Esophagus (tissue), 2 donors: Measurements from ENCODE around the gene TPH2. TPM values are rescaled to one million over a fixed set of nuclear protein-coding genes. Genes with fewer than 3 reads are reported as not detected.

Source experiments
- H3K27ac ChIP-seq, 2 donors: one replicate each; pipeline ENCODE4 v1.5.1; 2013; ENCODE audit warnings: low read depth in 2 of 2, mild to moderate bottlenecking in 2 of 2, inconsistent platforms in 1 of 2, low read length in 1 of 2, moderate library complexity in 1 of 2
- H3K27me3 ChIP-seq, 2 donors: one replicate each; pipeline ENCODE4 v1.6.1; 2013; ENCODE audit warnings: low read length in 2 of 2, control low read depth in 1 of 2, mild to moderate bottlenecking in 1 of 2; ENCODE audit not compliant: insufficient read depth in 2 of 2, control insufficient read depth in 1 of 2
- H3K36me3 ChIP-seq, 2 donors: one replicate each; pipeline ENCODE4 v1.6.1; 2013; ENCODE audit warnings: low read length in 1 of 2; ENCODE audit not compliant: control insufficient read depth in 2 of 2, insufficient read depth in 2 of 2
- H3K4me1 ChIP-seq, 2 donors: one replicate each; pipeline ENCODE4 v1.6.1; 2013; ENCODE audit warnings: low read length in 1 of 2; ENCODE audit not compliant: control insufficient read depth in 2 of 2, insufficient read depth in 2 of 2
- H3K4me3 ChIP-seq, 2 donors: one replicate each; pipeline ENCODE4 v1.5.1; 2013; ENCODE audit warnings: low read length in 2 of 2, mild to moderate bottlenecking in 2 of 2, low read depth in 1 of 2, moderate library complexity in 1 of 2
- H3K9me3 ChIP-seq, 2 donors: one replicate each; pipeline ENCODE4 v1.6.1; 2013; ENCODE audit warnings: mild to moderate bottlenecking in 2 of 2, low read depth in 1 of 2, low read length in 1 of 2, moderate library complexity in 1 of 2; ENCODE audit not compliant: control insufficient read depth in 2 of 2, insufficient read depth in 1 of 2
- WGBS, 2 donors: extraction: QIAGEN DNeasy Blood & Tissue Kit; methylation state at CpG; one replicate each; pipeline ENCODE4 v1.1.7; 2013; 5-methylcytosine and 5-hydroxymethylcytosine counted together
- polyA plus RNA-seq, 2 donors: library from polyadenylated mRNA; stranded (reverse); fragments of 200-250 nt; gene quantifications; one replicate each; pipeline ENCODE4 v1.2.3, GENCODE V29; 2013
- donor health status: healthy with polysubstance abuse.
- donor health status: Bipolar disorder and iron deficiency.

TPH2 gene
- polyA plus RNA-seq, 2 donors: not detected

- no peak overlapping the region for H3K27ac ChIP-seq
- H3K9me3 ChIP-seq: no peaks in the 10 kb centered on the region
- H3K4me1 ChIP-seq: no peaks in the 10 kb centered on the region
- no peaks in the 10 kb centered on the region for H3K27me3 ChIP-seq
- H3K4me3 ChIP-seq: no peak overlapping the region
- WGBS, 2 donors: 77 to 80% methylated on average over 1 of the region's 1 CpG
- no peaks in the 10 kb centered on the region for H3K36me3 ChIP-seq
Observed at GRCh38 chr12:71981149-71981548, 42.5 kb downstream of the TPH2 start.

- H3K27me3 ChIP-seq: no peaks in the 10 kb centered on the region
- H3K27ac ChIP-seq: no peak overlapping the region
- no peaks in the 10 kb centered on the region for H3K9me3 ChIP-seq
- no peaks in the 10 kb centered on the region for H3K36me3 ChIP-seq
- 35 to 45% methylated on average over 2 of the region's 2 CpGs for WGBS, 2 donors
- H3K4me1 ChIP-seq: no peaks in the 10 kb centered on the region
- H3K4me3 ChIP-seq: no peak overlapping the region
Observed at GRCh38 chr12:71994715-71995114, 56.1 kb downstream of the TPH2 start.

GRCh38 chr12:71999795-72000194, 61.1 kb downstream of the TPH2 start:
- no peaks in the 10 kb centered on the region for H3K27me3 ChIP-seq
- no peaks in the 10 kb centered on the region for H3K4me1 ChIP-seq
- 34 to 45% methylated on average over 1 of the region's 1 CpG for WGBS, 2 donors
- H3K4me3 ChIP-seq: no peak overlapping the region
- H3K9me3 ChIP-seq: no peaks in the 10 kb centered on the region
- no peaks in the 10 kb centered on the region for H3K36me3 ChIP-seq
- H3K27ac ChIP-seq: no peak overlapping the region

GRCh38 chr12:72000969-72001648, 62.5 kb downstream of the TPH2 start:
- WGBS, 2 donors: 72 to 75% methylated on average over 9 of the region's 9 CpGs

GRCh38 chr12:72006766-72007165, 68.1 kb downstream of the TPH2 start:
- Histone ChIP-seq H3K27ac (no peak overlapping the region), H3K36me3 (no peaks in the 10 kb centered on the region), H3K9me3 (no peaks in the 10 kb centered on the region), H3K27me3 (no peaks in the 10 kb centered on the region), H3K4me3 (no peak overlapping the region), H3K4me1 (no peaks in the 10 kb centered on the region)
- 53 to 59% methylated on average over 2 of the region's 2 CpGs for WGBS, 2 donors

More at GRCh38 chr12:72000969-72001648, 62.5 kb downstream of the TPH2 start:
- Histone ChIP-seq H3K36me3 (no peaks in the 10 kb centered on the region), H3K9me3 (no peaks in the 10 kb centered on the region), H3K4me3 (no peak overlapping the region), H3K4me1 (no peaks in the 10 kb centered on the region), H3K27me3 (no peaks in the 10 kb centered on the region), H3K27ac (no peak overlapping the region)

DNA sequence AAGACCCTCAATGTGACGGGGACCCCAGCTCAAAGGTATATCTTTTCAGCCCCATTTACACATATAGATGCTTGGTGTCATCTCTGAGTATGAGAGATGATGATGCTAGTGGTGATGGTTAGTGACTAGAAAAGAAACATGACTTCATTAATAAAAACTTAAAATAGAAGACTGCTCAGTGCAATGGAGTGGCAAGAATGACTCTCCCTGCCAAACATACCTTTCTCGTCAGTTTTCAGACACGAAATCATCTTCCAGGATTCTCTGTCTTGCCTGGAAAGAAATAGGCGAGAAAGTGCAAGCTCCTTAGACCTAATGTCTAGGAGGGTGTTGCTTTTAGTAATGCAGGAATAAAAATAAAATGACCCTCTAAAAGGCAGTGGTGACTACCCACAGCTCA, 71.7 kb downstream of the TPH2 start:
- no peaks in the 10 kb centered on the region for H3K36me3 ChIP-seq
- H3K27me3 ChIP-seq: no peaks in the 10 kb centered on the region
- no peak overlapping the region for H3K4me3 ChIP-seq
- no peaks in the 10 kb centered on the region for H3K4me1 ChIP-seq
- WGBS, 2 donors: 52 to 63% methylated on average over 4 of the region's 4 CpGs
- H3K27ac ChIP-seq: no peak overlapping the region
- H3K9me3 ChIP-seq: no peaks in the 10 kb centered on the region

GRCh38 chr12:72011374-72011773, 72.7 kb downstream of the TPH2 start:
- WGBS, 2 donors: 8% methylated on average over 1 of the region's 1 CpG
- Histone ChIP-seq H3K4me1 (no peaks in the 10 kb centered on the region), H3K9me3 (no peaks in the 10 kb centered on the region), H3K4me3 (no peak overlapping the region), H3K27me3 (no peaks in the 10 kb centered on the region), H3K27ac (no peak overlapping the region), H3K36me3 (no peaks in the 10 kb centered on the region)

GRCh38 chr12:72012874-72013273, 74.2 kb downstream of the TPH2 start:
- Histone ChIP-seq H3K36me3 (no peaks in the 10 kb centered on the region), H3K27me3 (no peaks in the 10 kb centered on the region), H3K27ac (no peak overlapping the region), H3K9me3 (no peaks in the 10 kb centered on the region), H3K4me3 (no peak overlapping the region), H3K4me1 (no peaks in the 10 kb centered on the region)
- WGBS, 2 donors: 67 to 75% methylated on average over 4 of the region's 4 CpGs

DNA sequence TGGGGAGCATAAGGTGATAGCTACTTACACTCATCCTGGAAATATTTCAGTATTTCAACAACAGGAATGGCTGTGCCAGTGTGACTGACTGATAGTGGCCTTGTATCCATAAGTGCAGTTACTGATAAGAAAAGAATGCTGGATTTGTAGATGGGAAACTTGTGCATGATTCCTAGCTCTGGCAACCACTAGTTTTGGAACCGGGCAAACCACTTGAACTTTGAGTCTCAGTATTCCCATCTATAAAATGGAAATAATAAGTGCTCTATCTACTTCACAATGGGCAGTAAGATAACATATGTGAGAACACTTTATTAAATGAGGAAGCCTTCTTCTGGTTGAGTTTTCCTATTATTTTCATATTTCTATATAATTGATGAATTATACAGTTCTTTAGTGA, 77.2 kb downstream of the TPH2 start:
- H3K36me3 ChIP-seq: no peaks in the 10 kb centered on the region
- no peak overlapping the region for H3K4me3 ChIP-seq
- no peaks in the 10 kb centered on the region for H3K27me3 ChIP-seq
- H3K27ac ChIP-seq: no peak overlapping the region
- no peaks in the 10 kb centered on the region for H3K9me3 ChIP-seq
- no peaks in the 10 kb centered on the region for H3K4me1 ChIP-seq
- WGBS, 2 donors: 64 to 95% methylated on average over 1 of the region's 1 CpG

DNA sequence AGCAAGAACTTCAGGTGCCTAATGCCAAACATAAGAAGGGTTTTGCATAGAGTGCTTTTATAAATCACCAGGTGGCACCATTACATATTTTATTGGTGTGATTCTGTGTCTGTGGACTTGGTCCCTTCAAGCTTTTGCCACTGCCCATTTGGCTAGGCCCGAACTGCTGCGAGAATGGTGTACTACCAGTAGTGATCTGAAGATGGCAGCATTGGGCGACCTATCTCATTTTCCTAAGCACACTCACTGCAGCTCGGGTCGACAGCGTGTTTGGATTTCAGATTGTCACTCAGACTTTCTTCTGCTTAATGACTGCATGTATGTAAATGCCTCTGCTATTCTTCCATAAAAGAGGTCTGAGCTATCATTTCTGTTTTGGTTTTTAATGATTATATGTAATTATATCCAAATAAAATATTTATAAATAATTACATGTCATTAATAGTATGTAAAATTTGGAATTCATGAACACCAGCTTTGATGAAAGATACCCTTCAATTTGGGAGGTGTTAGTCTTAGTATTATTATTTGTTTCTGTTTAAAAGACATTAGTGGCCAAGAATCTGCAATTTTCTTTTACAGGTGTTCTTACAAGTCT, 78.5 kb downstream of the TPH2 start:
- H3K27me3 ChIP-seq: no peaks in the 10 kb centered on the region
- no peak overlapping the region for H3K27ac ChIP-seq
- H3K4me1 ChIP-seq: no peaks in the 10 kb centered on the region
- H3K9me3 ChIP-seq: no peaks in the 10 kb centered on the region
- WGBS, 2 donors: 2% methylated on average over 6 of the region's 6 CpGs
- H3K36me3 ChIP-seq: no peaks in the 10 kb centered on the region
- no peak overlapping the region for H3K4me3 ChIP-seq
